Measurements from ENCODE around the gene ARHGEF12. TPM values are rescaled to one million over a fixed set of nuclear protein-coding genes. Genes with fewer than 3 reads are reported as not detected.
A peak's percentile ranks its signal among the peaks of the same experiment; 100 is the strongest.

ARHGEF12 gene
- total RNA-seq, 1 experiment from 2014 or later = 41.0 TPM

- Histone ChIP-seq H3K79me2 (ENCODE audit: low read length) (no peaks in the 10 kb centered on the region), H3F3A (ENCODE audit: low read length, unreplicated experiment) (no peaks in the 10 kb centered on the region), H3K36me3 (ENCODE audit: low read depth, low read length) (no peaks in the 10 kb centered on the region), H3K27me3 (ENCODE audit: low read length) (peaks cover 93% of the 10 kb centered on the region), H3K9me2 (replicated peaks; ENCODE audit: low read length) (no peaks in the 10 kb centered on the region), H4K20me1 (ENCODE audit: low read length) (no peaks in the 10 kb centered on the region), H3K4me2 (ENCODE audit: low read length) (no peak overlapping the region), H2AFZ (ENCODE audit: low read length) (no peak overlapping the region), H3K9me3 (ENCODE audit: low read length) (no peaks in the 10 kb centered on the region), H3K4me3 (ENCODE audit: low read length) (no peak overlapping the region), H3K27ac (ENCODE audit: low read length) (no peak overlapping the region), H3K4me1 (ENCODE audit: insufficient read depth, low read length) (no peaks in the 10 kb centered on the region), H3K9ac (ENCODE audit: low read length) (no peak overlapping the region)
- intact Hi-C loops (cut with micrococcal nuclease) = no loop called here
- CTCF ChIA-PET = no interaction called here
- TF ChIP-seq EZH2phosphoT487 (IDR thresholded peaks at IDR 0.05; ENCODE audit: borderline replicate concordance, low read length) (no peak), EZH2 (IDR thresholded peaks at IDR 0.05; ENCODE audit: low read length, unreplicated experiment) (no peak), CTCF (conservative IDR thresholded peaks at IDR 0.05; ENCODE audit: low read depth, low read length) (no peak)
- DNase-seq = peak; percentile 39
- peak; percentile 35 for ATAC-seq
- BruUV-seq (replicated peaks) = no TSS peak
- POLR2A ChIA-PET (ENCODE audit: unreplicated experiment) = no interaction called here
Observed at GRCh38 chr11:120529911-120530310, 193.7 kb downstream of the ARHGEF12 start.

GRCh38 chr11:120532082-120532831, 196.0 kb downstream of the ARHGEF12 start:
- TF ChIP-seq EZH2 (IDR thresholded peaks at IDR 0.05; ENCODE audit: low read length, unreplicated experiment) (no peak), CTCF (conservative IDR thresholded peaks at IDR 0.05; ENCODE audit: low read depth, low read length) (no peak), EZH2phosphoT487 (IDR thresholded peaks at IDR 0.05; ENCODE audit: borderline replicate concordance, low read length) (no peak)
- no peak overlapping the region for H3K4me2 ChIP-seq (ENCODE audit: low read length)
- H3K9me3 ChIP-seq (ENCODE audit: low read length) = no peaks in the 10 kb centered on the region
- H3K9ac ChIP-seq (ENCODE audit: low read length) = no peak overlapping the region
- H3K79me2 ChIP-seq (ENCODE audit: low read length) = no peaks in the 10 kb centered on the region
- no peak for ATAC-seq
- ChIA-PET CTCF (no interaction called here), POLR2A (ENCODE audit: unreplicated experiment) (no interaction called here)
- no peaks in the 10 kb centered on the region for H3K36me3 ChIP-seq (ENCODE audit: low read depth, low read length)
- H3F3A ChIP-seq (ENCODE audit: low read length, unreplicated experiment) = no peaks in the 10 kb centered on the region
- no peak for DNase-seq
- no TSS peak for BruUV-seq (replicated peaks)
- no peaks in the 10 kb centered on the region for H3K9me2 ChIP-seq (replicated peaks; ENCODE audit: low read length)
- intact Hi-C loops (cut with micrococcal nuclease) = no loop called here
- no peak overlapping the region for H3K4me3 ChIP-seq (ENCODE audit: low read length)
- no peak overlapping the region for H2AFZ ChIP-seq (ENCODE audit: low read length)
- H3K27me3 ChIP-seq (ENCODE audit: low read length) = peaks cover 71% of the 10 kb centered on the region
- H3K4me1 ChIP-seq (ENCODE audit: insufficient read depth, low read length) = no peaks in the 10 kb centered on the region
- H3K27ac ChIP-seq (ENCODE audit: low read length) = no peak overlapping the region
- H4K20me1 ChIP-seq (ENCODE audit: low read length) = no peaks in the 10 kb centered on the region

- peaks cover 66% of the 10 kb centered on the region for H3K27me3 ChIP-seq (ENCODE audit: low read length)
- no peak overlapping the region for H3K9ac ChIP-seq (ENCODE audit: low read length)
- H4K20me1 ChIP-seq (ENCODE audit: low read length) = no peaks in the 10 kb centered on the region
- no peak for DNase-seq
- ChIA-PET CTCF (no interaction called here), POLR2A (ENCODE audit: unreplicated experiment) (no interaction called here)
- no peaks in the 10 kb centered on the region for H3K4me1 ChIP-seq (ENCODE audit: insufficient read depth, low read length)
- no peak overlapping the region for H3K4me3 ChIP-seq (ENCODE audit: low read length)
- H2AFZ ChIP-seq (ENCODE audit: low read length) = no peak overlapping the region
- H3K79me2 ChIP-seq (ENCODE audit: low read length) = no peaks in the 10 kb centered on the region
- H3K4me2 ChIP-seq (ENCODE audit: low read length) = no peak overlapping the region
- H3K36me3 ChIP-seq (ENCODE audit: low read depth, low read length) = no peaks in the 10 kb centered on the region
- H3K9me3 ChIP-seq (ENCODE audit: low read length) = no peaks in the 10 kb centered on the region
- no peak for ATAC-seq
- H3K27ac ChIP-seq (ENCODE audit: low read length) = no peak overlapping the region
- H3K9me2 ChIP-seq (replicated peaks; ENCODE audit: low read length) = no peaks in the 10 kb centered on the region
- no peaks in the 10 kb centered on the region for H3F3A ChIP-seq (ENCODE audit: low read length, unreplicated experiment)
- no TSS peak for BruUV-seq (replicated peaks)
- TF ChIP-seq CTCF (conservative IDR thresholded peaks at IDR 0.05; ENCODE audit: low read depth, low read length) (no peak), EZH2phosphoT487 (IDR thresholded peaks at IDR 0.05; ENCODE audit: borderline replicate concordance, low read length) (no peak), EZH2 (IDR thresholded peaks at IDR 0.05; ENCODE audit: low read length, unreplicated experiment) (no peak)
- intact Hi-C loops (cut with micrococcal nuclease) = no loop called here
Observed at GRCh38 chr11:120532832-120533196, 196.6 kb downstream of the ARHGEF12 start.
